Chondrocyte (in vitro differentiated cells): ENCODE measurements around the gene GPR150. TPM values are rescaled to one million over a fixed set of nuclear protein-coding genes. Genes with fewer than 3 reads are reported as not detected.

Source experiments
- DNase-seq: peaks from one replicate; pipeline ENCODE4 v3.0.0; 2021; ENCODE audit warnings: mixed read lengths, low spot score
- H3K27ac Mint-ChIP-seq: one replicate; pipeline ENCODE4 v1.8.0; 2021; ENCODE audit warnings: mild to moderate bottlenecking, moderate library complexity, mixed read lengths; ENCODE audit not compliant: unreplicated experiment
- H3K27me3 Mint-ChIP-seq: 2 replicates; pipeline ENCODE4 v1.8.0; 2021; ENCODE audit warnings: low read depth, mixed read lengths
- H3K36me3 Mint-ChIP-seq: 2 replicates; pipeline ENCODE4 v1.8.0; 2021; ENCODE audit warnings: low read depth, mixed read lengths
- H3K4me1 Mint-ChIP-seq: 2 replicates; pipeline ENCODE4 v1.8.0; 2021; ENCODE audit warnings: low read depth, mild to moderate bottlenecking, mixed read lengths
- H3K4me3 Mint-ChIP-seq: one replicate; pipeline ENCODE4 v1.8.0; 2021; ENCODE audit warnings: mild to moderate bottlenecking, moderate library complexity, mixed read lengths; ENCODE audit not compliant: unreplicated experiment
- H3K9me3 Mint-ChIP-seq: 2 replicates; pipeline ENCODE4 v1.8.0; 2021; ENCODE audit warnings: low read depth, mixed read lengths
- CTCF ChIP-seq: fragments of 200-600 bp; sonication (generic); IDR thresholded peaks from 2 replicates; pipeline ENCODE4 v1.5.0; 2021; ENCODE audit warnings: antibody characterized with exemption, mild to moderate bottlenecking, moderate library complexity
- total RNA-seq: library from RNA; stranded (reverse); gene quantifications from 3 replicates; pipeline ENCODE4 v1.2.1, GENCODE V29; 2021

GPR150 gene
- total RNA-seq, 1 donor from 2014 or later = 0.42 TPM

DNA sequence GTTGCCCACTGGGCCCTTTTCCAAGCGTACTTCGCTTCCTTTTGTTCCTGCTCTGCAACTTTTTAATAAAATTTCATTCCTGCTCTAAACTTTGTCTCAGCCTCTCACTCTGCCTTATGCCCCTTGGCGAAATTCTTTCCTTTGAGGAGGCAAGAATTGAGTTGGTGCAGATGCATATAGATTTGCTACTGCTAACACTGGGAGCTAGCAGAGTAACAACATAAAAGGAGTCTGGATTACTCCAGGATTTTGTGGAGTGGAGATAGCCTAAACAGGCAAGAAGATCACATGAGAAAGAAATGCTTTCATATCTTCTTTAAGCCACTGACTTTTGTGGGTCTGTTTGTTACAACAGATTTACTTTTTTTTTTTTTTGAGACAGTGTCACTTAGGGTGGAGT lies 13.8 kb downstream of the GPR150 start:
- Mint-ChIP-seq H3K4me1 (peaks cover 15% of the 10 kb centered on the region), H3K36me3 (no peaks in the 10 kb centered on the region), H3K27ac (no peak overlapping the region), H3K9me3 (peaks cover 2% of the 10 kb centered on the region), H3K4me3 (no peak overlapping the region), H3K27me3 (no peaks in the 10 kb centered on the region)
- DNase-seq = no peak
- no peak for TF ChIP-seq CTCF

GRCh38 chr5:95634081-95634480 lies 14.2 kb downstream of the GPR150 start:
- no peak overlapping the region for H3K27ac Mint-ChIP-seq
- peaks cover 15% of the 10 kb centered on the region for H3K4me1 Mint-ChIP-seq
- H3K4me3 Mint-ChIP-seq = no peak overlapping the region
- no peak for DNase-seq
- no peaks in the 10 kb centered on the region for H3K36me3 Mint-ChIP-seq
- peaks cover 2% of the 10 kb centered on the region for H3K9me3 Mint-ChIP-seq
- no peaks in the 10 kb centered on the region for H3K27me3 Mint-ChIP-seq
- no peak for TF ChIP-seq CTCF

GRCh38 chr5:95638632-95639031 lies 18.7 kb downstream of the GPR150 start:
- Mint-ChIP-seq H3K9me3 (no peaks in the 10 kb centered on the region), H3K36me3 (no peaks in the 10 kb centered on the region), H3K4me1 (no peaks in the 10 kb centered on the region), H3K4me3 (no peak overlapping the region), H3K27me3 (no peaks in the 10 kb centered on the region), H3K27ac (no peak overlapping the region)
- no peak for TF ChIP-seq CTCF
- DNase-seq = no peak

DNA sequence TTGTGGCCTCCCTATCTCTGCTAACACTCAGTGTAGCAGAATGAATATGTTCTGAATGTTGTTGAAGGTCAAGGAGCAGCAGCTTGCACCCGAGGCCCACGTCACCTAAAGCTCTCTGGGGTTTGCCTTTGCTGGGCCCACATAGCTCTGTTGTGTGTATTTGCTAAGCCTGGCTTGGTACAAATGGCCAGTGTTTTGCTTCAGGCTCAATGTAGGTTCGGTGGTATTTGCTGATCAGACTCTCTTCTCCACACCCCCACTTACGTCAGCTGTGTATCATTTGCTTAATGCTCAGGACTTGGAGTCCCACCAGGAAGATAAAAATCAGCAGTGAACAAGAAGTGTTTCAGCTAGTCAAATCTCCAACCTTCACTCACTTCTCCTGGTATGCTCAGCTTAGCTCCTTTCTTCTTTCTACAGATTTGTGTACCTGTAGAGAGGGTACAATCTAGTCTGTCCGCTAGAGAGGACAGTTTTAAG lies 21.9 kb downstream of the GPR150 start:
- no peaks in the 10 kb centered on the region for H3K9me3 Mint-ChIP-seq
- no peak overlapping the region for H3K27ac Mint-ChIP-seq
- no peaks in the 10 kb centered on the region for H3K36me3 Mint-ChIP-seq
- H3K27me3 Mint-ChIP-seq = no peaks in the 10 kb centered on the region
- no peak for DNase-seq
- H3K4me1 Mint-ChIP-seq = peaks cover 6% of the 10 kb centered on the region
- H3K4me3 Mint-ChIP-seq = no peak overlapping the region
- no peak for TF ChIP-seq CTCF

DNA sequence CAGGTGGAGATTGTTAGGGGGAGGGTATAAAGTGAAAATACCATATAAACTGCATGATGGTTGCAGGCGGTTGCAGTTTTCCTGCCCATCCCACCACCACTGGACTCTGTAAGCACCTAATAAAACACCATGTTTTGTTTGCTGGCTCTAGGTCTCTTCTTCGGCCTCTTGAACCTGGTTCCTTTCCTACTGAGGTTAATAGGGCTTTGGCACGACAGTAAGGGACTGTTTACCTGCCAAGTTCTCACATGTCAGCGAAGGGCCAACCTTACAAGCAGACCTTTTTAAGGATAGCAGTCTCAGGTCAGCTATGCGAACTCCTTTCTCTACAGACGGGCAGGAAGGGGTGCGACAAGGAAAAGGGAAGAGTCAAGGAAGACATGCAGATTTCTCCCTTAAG lies 23.3 kb downstream of the GPR150 start:
- no peaks in the 10 kb centered on the region for H3K27me3 Mint-ChIP-seq
- no peak overlapping the region for H3K27ac Mint-ChIP-seq
- H3K36me3 Mint-ChIP-seq = no peaks in the 10 kb centered on the region
- no peaks in the 10 kb centered on the region for H3K9me3 Mint-ChIP-seq
- no peak for TF ChIP-seq CTCF
- peaks cover 14% of the 10 kb centered on the region for H3K4me1 Mint-ChIP-seq
- H3K4me3 Mint-ChIP-seq = no peak overlapping the region
- no peak for DNase-seq
